Measurements from ENCODE around the gene DUSP28. TPM values are rescaled to one million over a fixed set of nuclear protein-coding genes. Genes with fewer than 3 reads are reported as not detected.

DUSP28 gene
- total and polyA plus RNA-seq, 2 experiments from 2014 or later = 2.7 to 4.3 TPM

GRCh38 chr2:240594511-240595380 is 34.6 kb downstream of the DUSP28 start:
- H3K27me3 Mint-ChIP-seq (ENCODE audit: insufficient read depth, low read depth, poor library complexity) = peaks cover 1% of the 10 kb centered on the region
- H2AFZ ChIP-seq = no peak overlapping the region
- no peak overlapping the region for H3K27ac ChIP-seq (ENCODE audit: low read depth)
- H3K4me1 ChIP-seq (ENCODE audit: insufficient read depth) = no peaks in the 10 kb centered on the region
- no peaks in the 10 kb centered on the region for H3K36me3 ChIP-seq (ENCODE audit: insufficient read depth)
- no peaks in the 10 kb centered on the region for H3K9me3 Mint-ChIP-seq
- H3K79me2 ChIP-seq (replicated peaks; ENCODE audit: insufficient read depth) = peaks cover 24% of the 10 kb centered on the region
- no peak overlapping the region for H3K27ac Mint-ChIP-seq
- no peak for DNase-seq (ENCODE audit: low spot score)
- no peak overlapping the region for H3K4me3 ChIP-seq
- no peak for TF ChIP-seq POLR2AphosphoS5 (IDR thresholded peaks at IDR 0.05; ENCODE audit: low read depth)
- no peak for TF ChIP-seq EZH2phosphoT487 (IDR thresholded peaks at IDR 0.05; ENCODE audit: unreplicated experiment)
- TF ChIP-seq, protein P1, sequence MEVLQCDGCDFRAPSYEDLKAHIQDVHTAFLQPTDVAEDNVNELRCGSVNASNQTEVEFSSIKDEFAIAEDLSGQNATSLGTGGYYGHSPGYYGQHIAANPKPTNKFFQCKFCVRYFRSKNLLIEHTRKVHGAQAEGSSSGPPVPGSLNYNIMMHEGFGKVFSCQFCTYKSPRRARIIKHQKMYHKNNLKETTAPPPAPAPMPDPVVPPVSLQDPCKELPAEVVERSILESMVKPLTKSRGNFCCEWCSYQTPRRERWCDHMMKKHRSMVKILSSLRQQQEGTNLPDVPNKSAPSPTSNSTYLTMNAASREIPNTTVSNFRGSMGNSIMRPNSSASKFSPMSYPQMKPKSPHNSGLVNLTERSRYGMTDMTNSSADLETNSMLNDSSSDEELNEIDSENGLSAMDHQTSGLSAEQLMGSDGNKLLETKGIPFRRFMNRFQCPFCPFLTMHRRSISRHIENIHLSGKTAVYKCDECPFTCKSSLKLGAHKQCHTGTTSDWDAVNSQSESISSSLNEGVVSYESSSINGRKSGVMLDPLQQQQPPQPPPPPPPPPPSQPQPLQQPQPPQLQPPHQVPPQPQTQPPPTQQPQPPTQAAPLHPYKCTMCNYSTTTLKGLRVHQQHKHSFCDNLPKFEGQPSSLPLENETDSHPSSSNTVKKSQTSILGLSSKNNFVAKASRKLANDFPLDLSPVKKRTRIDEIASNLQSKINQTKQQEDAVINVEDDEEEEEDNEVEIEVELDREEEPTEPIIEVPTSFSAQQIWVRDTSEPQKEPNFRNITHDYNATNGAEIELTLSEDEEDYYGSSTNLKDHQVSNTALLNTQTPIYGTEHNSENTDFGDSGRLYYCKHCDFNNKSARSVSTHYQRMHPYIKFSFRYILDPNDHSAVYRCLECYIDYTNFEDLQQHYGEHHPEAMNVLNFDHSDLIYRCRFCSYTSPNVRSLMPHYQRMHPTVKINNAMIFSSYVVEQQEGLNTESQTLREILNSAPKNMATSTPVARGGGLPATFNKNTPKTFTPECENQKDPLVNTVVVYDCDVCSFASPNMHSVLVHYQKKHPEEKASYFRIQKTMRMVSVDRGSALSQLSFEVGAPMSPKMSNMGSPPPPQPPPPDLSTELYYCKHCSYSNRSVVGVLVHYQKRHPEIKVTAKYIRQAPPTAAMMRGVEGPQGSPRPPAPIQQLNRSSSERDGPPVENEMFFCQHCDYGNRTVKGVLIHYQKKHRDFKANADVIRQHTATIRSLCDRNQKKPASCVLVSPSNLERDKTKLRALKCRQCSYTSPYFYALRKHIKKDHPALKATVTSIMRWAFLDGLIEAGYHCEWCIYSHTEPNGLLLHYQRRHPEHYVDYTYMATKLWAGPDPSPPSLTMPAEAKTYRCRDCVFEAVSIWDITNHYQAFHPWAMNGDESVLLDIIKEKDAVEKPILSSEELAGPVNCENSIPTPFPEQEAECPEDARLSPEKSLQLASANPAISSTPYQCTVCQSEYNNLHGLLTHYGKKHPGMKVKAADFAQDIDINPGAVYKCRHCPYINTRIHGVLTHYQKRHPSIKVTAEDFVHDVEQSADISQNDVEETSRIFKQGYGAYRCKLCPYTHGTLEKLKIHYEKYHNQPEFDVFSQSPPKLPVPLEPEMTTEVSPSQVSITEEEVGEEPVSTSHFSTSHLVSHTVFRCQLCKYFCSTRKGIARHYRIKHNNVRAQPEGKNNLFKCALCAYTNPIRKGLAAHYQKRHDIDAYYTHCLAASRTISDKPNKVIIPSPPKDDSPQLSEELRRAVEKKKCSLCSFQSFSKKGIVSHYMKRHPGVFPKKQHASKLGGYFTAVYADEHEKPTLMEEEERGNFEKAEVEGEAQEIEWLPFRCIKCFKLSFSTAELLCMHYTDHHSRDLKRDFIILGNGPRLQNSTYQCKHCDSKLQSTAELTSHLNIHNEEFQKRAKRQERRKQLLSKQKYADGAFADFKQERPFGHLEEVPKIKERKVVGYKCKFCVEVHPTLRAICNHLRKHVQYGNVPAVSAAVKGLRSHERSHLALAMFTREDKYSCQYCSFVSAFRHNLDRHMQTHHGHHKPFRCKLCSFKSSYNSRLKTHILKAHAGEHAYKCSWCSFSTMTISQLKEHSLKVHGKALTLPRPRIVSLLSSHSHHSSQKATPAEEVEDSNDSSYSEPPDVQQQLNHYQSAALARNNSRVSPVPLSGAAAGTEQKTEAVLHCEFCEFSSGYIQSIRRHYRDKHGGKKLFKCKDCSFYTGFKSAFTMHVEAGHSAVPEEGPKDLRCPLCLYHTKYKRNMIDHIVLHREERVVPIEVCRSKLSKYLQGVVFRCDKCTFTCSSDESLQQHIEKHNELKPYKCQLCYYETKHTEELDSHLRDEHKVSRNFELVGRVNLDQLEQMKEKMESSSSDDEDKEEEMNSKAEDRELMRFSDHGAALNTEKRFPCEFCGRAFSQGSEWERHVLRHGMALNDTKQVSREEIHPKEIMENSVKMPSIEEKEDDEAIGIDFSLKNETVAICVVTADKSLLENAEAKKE (CRISPR knock-in tag; IDR thresholded peaks at IDR 0.05) = no peak
- no peak for TF ChIP-seq JUNB (IDR thresholded peaks at IDR 0.05; ENCODE audit: unreplicated experiment)
- no peak for TF ChIP-seq REST (IDR thresholded peaks at IDR 0.05; ENCODE audit: unreplicated experiment)
- no peak for TF ChIP-seq CTCF (conservative IDR thresholded peaks at IDR 0.05; ENCODE audit: low read depth in 2 of 2)
- TF ChIP-seq, protein P2, sequence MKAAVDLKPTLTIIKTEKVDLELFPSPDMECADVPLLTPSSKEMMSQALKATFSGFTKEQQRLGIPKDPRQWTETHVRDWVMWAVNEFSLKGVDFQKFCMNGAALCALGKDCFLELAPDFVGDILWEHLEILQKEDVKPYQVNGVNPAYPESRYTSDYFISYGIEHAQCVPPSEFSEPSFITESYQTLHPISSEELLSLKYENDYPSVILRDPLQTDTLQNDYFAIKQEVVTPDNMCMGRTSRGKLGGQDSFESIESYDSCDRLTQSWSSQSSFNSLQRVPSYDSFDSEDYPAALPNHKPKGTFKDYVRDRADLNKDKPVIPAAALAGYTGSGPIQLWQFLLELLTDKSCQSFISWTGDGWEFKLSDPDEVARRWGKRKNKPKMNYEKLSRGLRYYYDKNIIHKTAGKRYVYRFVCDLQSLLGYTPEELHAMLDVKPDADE (IDR thresholded peaks at IDR 0.05) = no peak
- TF ChIP-seq NANOG (IDR thresholded peaks at IDR 0.05; ENCODE audit: borderline replicate concordance) = no peak
- TF ChIP-seq EZH2 (IDR thresholded peaks at IDR 0.05; ENCODE audit: low read depth, unreplicated experiment) = no peak
- H3K27me3 ChIP-seq (ENCODE audit: insufficient read depth) = no peaks in the 10 kb centered on the region
- ATAC-seq = no peak
- no peak overlapping the region for H3K4me3 Mint-ChIP-seq
- H3K36me3 Mint-ChIP-seq (ENCODE audit: low read depth) = no peaks in the 10 kb centered on the region; the same call in 1 of the 3 replicates
- no peaks in the 10 kb centered on the region for H3F3A ChIP-seq (replicated peaks; ENCODE audit: low read depth)
- H4K20me1 ChIP-seq (replicated peaks; ENCODE audit: insufficient read depth) = peaks cover 3% of the 10 kb centered on the region
- H3K9me2 ChIP-seq (ENCODE audit: insufficient read depth) = no peaks in the 10 kb centered on the region
- H3K4me2 ChIP-seq = no peak overlapping the region
- no peaks in the 10 kb centered on the region; the same call in 2 of the 3 replicates for H3K4me1 Mint-ChIP-seq

Measured in GM23338 (cell line).